Islet precursor cell (in vitro differentiated cells): ENCODE data around the gene CNNM4.

Experiments used
- DNase-seq: peaks from one replicate; pipeline ENCODE4 v3.0.0-alpha.2; 2018

CNNM4 gene

DNA sequence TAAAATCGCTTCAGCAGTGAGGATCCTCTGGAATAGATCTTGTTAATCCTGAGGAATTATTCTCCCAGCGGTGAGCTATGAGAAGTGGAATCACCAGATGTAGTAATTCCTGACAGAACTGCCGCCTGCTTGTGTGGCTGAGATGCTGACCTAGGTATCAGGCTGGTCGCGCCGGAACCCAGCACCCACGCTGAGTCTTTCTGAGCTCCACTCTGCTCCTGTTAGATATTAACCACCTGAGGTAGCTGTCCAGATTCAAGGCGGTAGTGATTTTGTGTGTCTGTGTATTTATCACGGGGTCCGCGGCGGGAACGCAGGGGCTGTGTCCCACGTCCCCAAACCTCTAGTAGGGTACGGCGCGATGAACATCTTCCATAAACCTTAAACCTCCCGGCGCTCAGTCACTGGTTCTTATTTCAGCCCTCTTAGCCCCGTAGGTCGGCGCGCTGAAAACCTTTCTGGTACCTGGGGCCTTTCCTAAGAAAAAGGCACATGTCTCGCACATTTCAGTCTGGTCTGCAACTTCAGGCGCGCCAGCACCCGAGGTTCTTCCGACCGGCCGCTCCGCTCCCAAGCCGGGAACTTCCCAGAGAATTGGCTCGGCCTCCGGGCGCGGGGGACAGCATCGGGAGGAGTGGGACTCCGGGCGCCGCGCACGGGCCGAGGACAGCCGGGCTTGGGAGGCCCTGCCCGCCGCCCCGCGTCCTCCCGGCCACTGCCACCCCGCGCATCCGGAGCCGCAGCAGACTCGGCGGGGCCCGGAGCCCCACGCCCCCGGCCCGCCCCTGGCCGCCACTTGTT, 54.8 kb downstream of the CNNM4 start:
- DNase-seq: no peak

GRCh38 chr2:96816127-96816835, 55.6 kb downstream of the CNNM4 start, which contains the start of gene CNNM3:
CNNM3 (plus strand) TSS chr2:96816268; CDS start chr2:96816278, 10 bp downstream.
- DNase-seq: peak; percentile 98

DNA sequence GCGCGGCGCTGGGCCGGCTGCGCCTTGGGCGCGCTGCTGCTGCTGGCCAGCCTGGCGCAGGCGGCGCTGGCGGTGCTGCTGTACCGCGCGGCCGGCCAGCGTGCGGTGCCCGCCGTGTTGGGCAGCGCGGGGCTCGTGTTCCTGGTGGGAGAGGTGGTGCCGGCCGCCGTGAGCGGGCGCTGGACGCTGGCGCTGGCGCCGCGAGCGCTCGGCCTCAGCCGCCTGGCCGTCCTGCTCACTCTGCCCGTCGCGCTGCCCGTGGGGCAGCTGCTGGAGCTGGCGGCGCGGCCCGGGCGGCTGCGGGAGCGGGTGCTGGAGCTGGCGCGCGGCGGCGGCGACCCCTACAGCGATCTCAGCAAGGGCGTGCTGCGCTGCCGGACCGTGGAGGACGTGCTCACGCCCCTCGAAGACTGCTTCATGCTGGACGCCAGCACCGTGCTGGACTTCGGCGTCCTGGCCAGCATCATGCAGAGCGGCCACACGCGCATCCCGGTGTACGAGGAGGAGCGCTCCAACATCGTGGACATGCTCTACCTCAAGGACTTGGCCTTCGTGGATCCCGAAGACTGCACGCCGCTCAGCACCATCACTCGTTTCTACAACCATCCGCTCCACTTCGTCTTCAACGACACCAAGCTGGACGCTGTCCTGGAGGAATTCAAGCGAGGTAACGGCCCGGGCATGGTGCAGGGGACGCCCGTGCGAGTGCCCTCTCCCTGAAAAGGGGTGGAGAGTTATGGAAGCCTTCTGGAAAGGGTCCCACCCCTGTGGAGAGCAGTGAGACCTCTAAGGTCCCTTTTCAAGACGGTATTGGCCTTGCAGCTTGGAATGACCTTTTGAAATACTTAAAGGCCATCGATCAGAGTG, 56.4 kb downstream of the CNNM4 start:
- DNase-seq: no peak

GRCh38 chr2:96817882-96818281, 57.2 kb downstream of the CNNM4 start:
- DNase-seq: no peak

DNA sequence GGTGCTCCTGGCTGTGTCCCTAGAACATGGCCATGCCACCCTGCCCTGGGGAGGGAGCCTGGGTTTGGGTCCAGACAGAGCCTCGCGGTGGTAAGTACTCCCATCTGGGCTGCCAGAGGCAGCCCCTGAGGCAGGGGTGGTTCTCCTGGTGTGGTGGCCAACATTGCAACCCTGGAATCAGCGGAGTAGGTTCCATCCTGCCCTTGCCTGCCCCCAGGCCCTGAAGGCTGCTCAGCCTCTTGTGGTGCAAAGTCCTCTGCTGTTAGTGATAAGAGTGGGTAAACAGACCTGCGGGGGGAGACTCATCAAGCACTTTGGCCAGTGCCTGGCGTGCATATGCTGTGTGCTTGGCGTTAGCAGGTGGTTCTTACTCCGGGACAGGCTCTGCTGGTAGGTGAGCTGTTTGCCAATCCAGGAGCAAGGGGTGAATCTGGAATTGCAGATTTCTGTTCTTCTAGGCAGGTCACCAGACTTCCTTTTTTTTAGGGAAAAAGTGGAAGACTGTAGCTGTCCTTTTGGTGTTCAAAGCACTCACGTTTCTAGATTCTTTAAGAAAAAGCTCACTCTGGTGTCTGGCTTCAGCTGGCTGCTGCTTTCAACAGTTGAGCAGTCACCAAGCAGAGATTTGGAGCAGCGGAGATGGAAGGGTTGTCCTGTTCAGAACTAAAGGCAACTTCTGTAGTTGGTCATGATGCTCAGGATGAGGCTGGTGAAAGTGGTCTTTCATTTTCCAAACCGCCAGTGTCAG, 58.6 kb downstream of the CNNM4 start:
- DNase-seq: peak; percentile 76

- DNase-seq: peak; percentile 50
These were observed 59.3 kb downstream of the CNNM4 start for GRCh38 chr2:96819876-96820511.

- DNase-seq: no peak
These were observed 60.5 kb downstream of the CNNM4 start for GRCh38 chr2:96821113-96821675.

- DNase-seq: no peak
These were observed 62.1 kb downstream of the CNNM4 start for GRCh38 chr2:96822786-96823185.

DNA sequence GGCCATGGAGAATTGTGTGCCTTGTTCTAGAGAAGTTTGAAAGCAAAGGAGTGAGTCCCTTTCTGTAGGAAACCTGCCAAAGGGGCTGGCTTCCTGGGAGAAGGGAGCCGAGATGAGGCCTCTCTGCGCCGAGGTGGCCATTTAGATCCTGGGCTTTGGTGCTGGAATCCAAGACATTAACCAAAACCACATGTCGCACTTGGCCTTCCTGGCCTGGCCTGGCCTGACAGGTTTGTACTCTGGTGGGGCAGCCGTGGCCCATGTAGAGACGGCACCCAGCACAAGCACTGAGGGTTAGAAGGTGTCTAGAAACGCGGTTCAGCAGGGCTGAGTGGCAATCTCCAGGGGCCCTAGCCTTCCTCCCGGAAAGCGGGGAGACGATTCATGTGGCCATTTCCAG, 62.5 kb downstream of the CNNM4 start:
- DNase-seq: no peak

GRCh38 chr2:96824079-96824870, 63.6 kb downstream of the CNNM4 start:
- peak; percentile 49 for DNase-seq

GRCh38 chr2:96825057-96825456, 64.4 kb downstream of the CNNM4 start:
- no peak for DNase-seq

DNA sequence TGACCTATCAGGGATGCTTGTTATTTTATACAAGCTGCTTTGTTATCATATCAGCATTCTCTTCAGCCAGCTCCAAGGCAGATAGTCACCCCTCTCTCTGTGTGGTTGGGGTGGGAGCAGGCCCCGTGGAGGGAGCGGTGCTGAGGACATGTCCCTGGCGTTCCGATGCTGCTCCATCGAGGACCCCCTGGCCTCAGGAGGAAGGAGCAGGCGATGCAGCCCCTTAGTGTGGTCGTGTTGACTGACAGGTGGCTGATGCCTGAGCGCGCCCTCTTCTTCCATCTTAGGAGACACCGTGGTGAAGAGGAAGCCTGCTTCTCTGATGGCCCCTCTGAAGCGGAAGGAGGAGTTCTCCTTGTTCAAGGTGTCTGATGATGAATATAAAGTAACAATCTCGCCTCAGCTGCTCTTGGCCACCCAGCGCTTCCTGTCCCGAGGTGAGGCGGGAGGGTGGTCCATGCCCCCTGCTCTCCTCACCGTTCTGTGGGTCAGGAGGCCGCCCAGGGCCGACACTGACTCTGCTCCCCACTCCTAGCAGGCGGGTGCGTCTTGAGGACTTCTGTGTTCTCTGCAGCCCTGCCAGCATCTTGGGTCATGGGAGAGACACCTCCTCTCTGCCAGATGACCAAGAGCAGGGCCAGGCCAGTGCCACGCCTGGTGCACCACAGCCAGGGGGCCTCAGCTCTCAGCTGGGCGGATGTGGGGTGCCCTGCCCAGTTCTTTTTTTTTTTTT, 66.0 kb downstream of the CNNM4 start:
- no peak for DNase-seq

- no peak for DNase-seq
These were observed 67.7 kb downstream of the CNNM4 start for GRCh38 chr2:96828436-96828835.

- no peak for DNase-seq
These were observed 68.2 kb downstream of the CNNM4 start for GRCh38 chr2:96828874-96829273.

DNA sequence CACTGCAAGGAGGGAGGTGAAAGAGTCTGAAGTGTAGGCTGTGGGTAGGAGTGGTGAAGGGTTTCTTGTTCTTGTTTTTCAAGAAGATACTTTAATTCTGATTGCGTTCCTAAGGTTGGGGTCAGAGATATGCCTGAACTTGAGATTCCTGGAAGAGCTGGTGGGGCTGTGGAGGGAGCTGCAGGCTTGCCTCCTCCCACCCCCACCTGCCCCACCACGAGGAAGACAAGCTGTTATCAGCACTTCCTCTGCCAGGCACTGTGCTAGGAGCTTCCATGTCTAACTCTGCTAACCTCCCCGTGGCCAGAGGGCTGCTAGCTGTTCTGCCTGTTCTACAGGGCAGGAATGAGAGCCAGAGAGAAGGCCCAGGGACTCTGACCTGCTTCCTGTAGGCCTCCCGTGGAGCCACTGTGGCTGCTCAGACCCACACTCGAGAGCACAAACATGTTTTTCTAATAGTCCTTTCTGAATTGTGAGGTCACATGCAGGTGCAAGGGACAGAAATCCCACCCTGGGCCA, 69.4 kb downstream of the CNNM4 start:
- DNase-seq: peak; percentile 46

DNA sequence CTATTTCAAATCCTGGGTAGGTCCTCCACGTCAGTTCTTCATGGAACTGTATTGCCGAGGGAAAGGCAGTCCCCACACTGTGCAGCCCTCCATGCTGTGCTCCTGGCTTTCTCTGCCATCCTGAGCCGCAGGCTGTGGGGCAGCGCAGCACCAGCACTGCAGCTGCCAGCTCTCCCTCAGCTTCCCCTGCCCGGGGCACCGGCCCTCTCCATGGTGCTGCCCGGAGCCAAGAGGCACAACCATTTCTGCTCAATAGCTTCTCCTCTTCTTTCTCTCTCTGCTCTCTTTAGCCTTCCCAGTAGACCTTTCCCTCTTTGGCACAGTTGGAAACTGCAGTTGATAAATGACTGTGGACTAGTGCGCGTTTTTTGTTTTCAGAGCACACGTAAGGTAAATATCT, 71.0 kb downstream of the CNNM4 start:
- DNase-seq: peak; percentile 65

- DNase-seq: no peak
These were observed 71.7 kb downstream of the CNNM4 start for GRCh38 chr2:96832408-96832753.

DNA sequence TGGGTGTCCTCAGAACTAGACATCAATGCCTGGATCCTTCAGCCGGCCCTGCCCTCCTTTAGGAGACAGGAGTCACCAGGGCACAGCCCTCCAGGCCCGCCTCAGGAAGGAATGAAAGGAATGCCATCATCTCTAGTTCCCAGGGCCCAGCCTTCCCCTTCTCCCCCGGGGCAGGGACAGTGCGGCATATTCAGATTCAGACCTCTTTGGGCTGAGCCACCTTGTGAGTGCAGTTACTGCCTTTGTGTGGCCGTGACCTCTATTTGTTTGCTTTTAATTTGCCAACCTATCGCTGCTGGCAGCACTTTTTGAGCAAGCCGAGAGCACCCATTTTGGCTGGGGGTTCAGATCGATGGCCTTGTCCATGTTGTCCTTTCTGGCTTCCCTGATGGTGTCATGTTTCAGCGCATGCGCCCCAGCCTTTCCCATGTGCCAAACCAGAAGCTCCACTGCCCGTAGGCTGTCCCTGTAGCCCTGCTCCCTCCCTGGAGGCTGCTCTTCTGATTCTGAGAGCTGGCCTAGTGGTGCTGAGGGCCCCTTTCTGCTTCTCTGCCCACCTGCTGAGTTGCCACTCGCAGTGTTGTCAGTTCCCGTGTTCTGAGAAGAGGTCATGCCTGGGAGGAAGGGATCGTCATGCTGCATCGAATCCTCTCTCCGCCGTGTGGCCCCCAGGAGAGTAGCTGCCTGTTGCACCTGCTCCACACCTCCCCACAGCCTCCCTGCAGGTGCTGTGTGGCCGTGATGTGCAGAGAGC, 72.2 kb downstream of the CNNM4 start:
- DNase-seq: peak; percentile 95

DNA sequence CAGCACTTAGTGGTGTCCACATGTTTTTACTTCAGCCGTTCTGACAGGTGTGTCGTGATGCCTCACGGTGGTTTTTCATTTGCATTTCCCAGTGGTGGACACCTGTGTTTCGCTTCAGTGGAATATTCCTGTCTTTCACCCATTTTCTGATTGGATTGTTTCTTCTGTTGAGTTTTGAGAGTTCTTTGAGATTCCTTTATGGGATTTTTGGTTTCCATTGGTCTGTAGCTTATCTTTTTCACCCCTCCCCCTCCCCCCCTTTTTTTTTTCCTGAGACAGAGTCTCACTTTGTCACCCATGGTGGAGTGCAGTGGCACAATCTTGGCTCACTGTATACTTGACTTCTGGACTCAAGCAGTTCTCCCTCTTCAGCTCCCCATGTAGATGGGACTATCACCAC, 75.1 kb downstream of the CNNM4 start:
- no peak for DNase-seq
